Heart left ventricle (tissue), 16 donors: ENCODE data around the gene ZIC1. TPM values are rescaled to one million over a fixed set of nuclear protein-coding genes. Genes with fewer than 3 reads are reported as not detected.

ENCODE experiments used
- ATAC-seq, 4 donors: fragments of 200-7000 bp; cut with Tn5 transposase; one replicate each; pipeline ENCODE4 v1.9.1; 2020 to 2022; ENCODE audit warnings: moderate library complexity in 4 of 4, mild to moderate bottlenecking in 3 of 4, moderate number of reproducible peaks in 1 of 4
- DNase-seq, 5 donors: peaks; one replicate each; pipeline ENCODE4 v3.0.0-alpha.2; 2020
- H3K27ac ChIP-seq, 12 donors: fragments of 200-600 bp; sonication (generic) in 4 of 12; one replicate each; pipeline versions ENCODE4 v1.5.0 to v1.8.0; 2016 to 2022; ENCODE audit warnings: mild to moderate bottlenecking in 2 of 12
- H3K27me3 ChIP-seq, 9 donors: fragments of 200-600 bp; sonication (generic) in 2 of 9; one replicate each; pipeline versions ENCODE4 v1.5.1 to v1.8.0; 2016 to 2022; ENCODE audit warnings: mild to moderate bottlenecking in 3 of 9
- H3K36me3 ChIP-seq, 9 donors: fragments of 200-600 bp; sonication (generic) in 2 of 9; one replicate each; pipeline versions ENCODE4 v1.5.0 to v1.8.0; 2018 to 2022; ENCODE audit warnings: mild to moderate bottlenecking in 2 of 9
- H3K4me1 ChIP-seq, 12 donors: fragments of 200-600 bp; sonication (generic) in 4 of 12; one replicate each; pipeline versions ENCODE4 v1.5.0 to v1.8.0; 2016 to 2022; ENCODE audit warnings: mild to moderate bottlenecking in 3 of 12
- H3K4me3 ChIP-seq, 12 donors: fragments of 200-600 bp; sonication (generic) in 4 of 12; one replicate each; pipeline versions ENCODE4 v1.5.0 to v1.8.0; 2017 to 2022; ENCODE audit warnings: mild to moderate bottlenecking in 9 of 12, moderate library complexity in 4 of 12
- H3K9me3 ChIP-seq, 12 donors: fragments of 200-600 bp; sonication (generic) in 4 of 12; one replicate each; pipeline versions ENCODE4 v1.5.0 to v1.8.0; 2016 to 2022; ENCODE audit warnings: mild to moderate bottlenecking in 1 of 12
- CTCF ChIP-seq, 12 donors: fragments of 200-600 bp; sonication (generic) in 4 of 12; IDR thresholded peaks; one replicate each; pipeline versions ENCODE4 v1.5.0 to v1.8.0; 2018 to 2022; ENCODE audit warnings: antibody characterized with exemption in 12 of 12, mild to moderate bottlenecking in 5 of 12
- POLR2A ChIP-seq, 2 donors: fragments of 450-650 bp; IDR thresholded peaks; one replicate each; pipeline ENCODE4 v1.6.1; 2017; ENCODE audit warnings: antibody characterized with exemption in 2 of 2, mild to moderate bottlenecking in 2 of 2, moderate library complexity in 2 of 2
- WGBS, 4 donors: extraction: QIAGEN DNeasy Blood & Tissue Kit in 2 of 4; methylation state at CpG; one replicate each; pipeline versions ENCODE4 v1.1.5 to v1.1.7; 2013 to 2018; 5-methylcytosine and 5-hydroxymethylcytosine counted together
- intact Hi-C, 10 donors: fragments of 100-400 bp; cut with DNase I; formaldehyde crosslinking; loops; one replicate each; pipeline versions ENCODE4 v1.11.1 to v1.14.2; 2022
- polyA plus RNA-seq, 2 donors: library from polyadenylated mRNA; stranded (reverse); fragments of 200-250 nt; gene quantifications; one replicate each; pipeline ENCODE4 v1.2.3, GENCODE V29; 2013
- total RNA-seq, 9 donors: library from RNA; depleted of rRNA in 2 of 9; stranded (reverse); fragments of >200 nt in 2 of 9; fragmentation: NEBNext Ultra II Directional in 3 of 9; extraction: Animal tissue kit (Norgen Biotek cat#: 25700) in 3 of 9; gene quantifications; one replicate each; pipeline versions ENCODE4 v1.1.0 to v1.2.4, GENCODE V29; 2016 to 2023
- donor health status: ischemic (EF 13 %, LVEDD 7.1; RV severe dilation, severe dysfunction).
- donor health status: healthy with polysubstance abuse.
- donor health status: DM: no; HTN: yes; CAD: no.
- donor health status: DM: no; HTN: no; CAD: no.
- donor health status: ischemic (EF 25% LVEDD 6.9; RV normal size, moderate dysfunction).
- donor health status: ischemic (EF 25% LVEDD 5.7; RV mildly dilated, moderate dysfunction).
- donor health status: healthy.
- donor health status: DM: yes; HTN: yes; CAD: no.
- donor health status: ischemic (EF 35%, LVEDD 5.7; RV mildly dilated, moderate dysfunction).
- donor health status: nonischemic (EF 11% LVEDD 7.7; RV severe dilation, severe dysfunction).
- donor health status: DM: yes; HTN: yes; CAD: no.
- donor health status: PGD.
- donor health status: ischemic (EF 29% LVEDD 5.4; RV normal size, mild dysfunction).
- donor health status: nonischemic (EF 23%, LVEDD 6.1; RV moderate dilation, normal function).

ZIC1 gene
- total and polyA plus RNA-seq, 11 donors = 0.42 TPM; not detected in 10

GRCh38 chr3:147418808-147419701, 9.9 kb downstream of the ZIC1 start:
- H3K27ac ChIP-seq = no peak overlapping the region
- 2 to 6% (median 5%) methylated on average over 35 to 54 of the region's 54 CpGs for WGBS, 4 donors
- intact Hi-C loops = loop anchor here in 1 of 10 donors (10.0 kb wide), 1 partner anchor 54 kb away; no protein-coding TSS in a partner anchor
- TF ChIP-seq CTCF (IDR thresholded peaks at IDR 0.05) (no peak), POLR2A (IDR thresholded peaks at IDR 0.05) (no peak)
- H3K36me3 ChIP-seq = no peaks in the 10 kb centered on the region
- H3K4me1 ChIP-seq = peaks cover 4 to 30% (median 8%) of the 10 kb centered on the region in 12 donors
- DNase-seq (no peak), ATAC-seq (no peak)
- H3K27me3 ChIP-seq = peaks cover 66 to 100% (median 97%) of the 10 kb centered on the region in 9 donors
- H3K9me3 ChIP-seq = peaks cover 0 to 7% (median 0%) of the 10 kb centered on the region in 12 donors
- H3K4me3 ChIP-seq = peak overlapping the region in 6 of 12 donors; percentile 1 to 29 (median 12)

DNA sequence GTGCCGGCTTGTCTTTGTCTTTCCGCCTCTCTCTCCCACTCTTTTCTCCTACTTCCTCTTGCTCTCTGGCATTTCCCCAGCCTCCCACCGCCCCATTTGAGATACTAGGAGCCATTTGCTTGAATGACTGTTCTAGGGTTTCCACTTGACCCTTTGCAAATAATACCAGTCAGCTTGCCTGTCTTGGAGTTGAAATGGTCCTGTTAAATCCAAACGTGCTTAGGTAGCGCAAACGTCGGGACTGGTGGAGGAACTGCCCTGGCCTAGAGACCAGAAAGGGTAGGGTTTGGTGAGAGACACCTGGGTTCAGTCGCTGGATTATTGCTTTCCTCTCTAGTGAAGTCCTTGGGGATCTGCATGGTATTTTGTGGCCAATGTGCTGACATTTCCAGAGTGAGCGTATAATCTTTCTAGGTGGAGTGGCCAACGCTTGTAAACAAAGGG, 10.6 kb downstream of the ZIC1 start:
- Histone ChIP-seq H3K4me3 (no peak overlapping the region), H3K27ac (no peak overlapping the region), H3K4me1 (peaks cover 4 to 33% (median 8%) of the 10 kb centered on the region in 12 donors), H3K36me3 (no peaks in the 10 kb centered on the region), H3K9me3 (peaks cover 0 to 3% (median 0%) of the 10 kb centered on the region in 12 donors), H3K27me3 (peaks cover 66 to 100% (median 97%) of the 10 kb centered on the region in 9 donors)
- WGBS, 4 donors = 20 to 30% (median 22%) methylated on average over 10 of the region's 10 CpGs
- no peak for ATAC-seq
- intact Hi-C loops = loop anchor here in 1 of 10 donors (10.0 kb wide), 1 partner anchor 55 kb away; no protein-coding TSS in a partner anchor
- TF ChIP-seq CTCF (IDR thresholded peaks at IDR 0.05) = no peak
- DNase-seq = no peak

DNA sequence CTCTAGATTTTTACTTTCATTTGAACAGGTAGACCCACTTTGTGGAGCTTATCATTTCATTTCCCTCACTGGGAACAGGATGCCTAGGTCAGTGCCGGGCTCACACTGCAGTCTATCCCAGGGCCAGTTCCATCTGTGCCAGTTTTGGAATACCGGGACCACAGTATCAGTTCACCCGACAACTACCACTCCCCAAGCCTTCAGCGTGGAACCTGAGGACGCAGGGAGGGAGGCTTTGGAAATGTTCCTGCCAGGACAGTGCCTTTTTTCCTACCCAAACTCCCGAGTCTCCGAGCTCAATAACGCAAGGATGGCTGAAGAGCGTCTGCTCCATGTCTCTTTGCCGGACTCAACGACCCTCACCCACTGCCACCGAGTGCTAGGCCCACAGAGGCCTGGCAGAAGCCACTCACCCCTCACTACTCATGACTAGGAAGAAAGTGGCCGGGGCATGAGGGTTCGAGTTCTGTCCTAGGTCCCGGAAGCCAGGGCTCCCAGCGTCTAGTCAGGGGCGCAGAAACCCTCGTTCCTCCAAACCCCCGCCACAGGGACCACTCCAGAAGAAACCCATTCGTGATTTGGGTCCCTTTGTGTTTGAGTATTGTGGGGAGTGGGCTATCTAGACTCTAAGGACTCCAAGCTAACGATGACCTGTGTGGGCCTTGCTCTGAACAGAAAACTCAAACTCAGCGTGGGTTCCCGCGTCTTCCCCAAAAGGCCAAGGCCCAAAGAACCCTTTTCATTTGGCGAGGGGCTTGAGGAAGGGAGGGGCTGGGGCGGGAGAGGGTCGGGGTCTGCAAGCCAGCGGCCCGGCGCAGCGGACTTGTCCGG, 11.4 kb downstream of the ZIC1 start:
- H3K27ac ChIP-seq = no peak overlapping the region
- TF ChIP-seq POLR2A (IDR thresholded peaks at IDR 0.05) = no peak
- TF ChIP-seq CTCF (IDR thresholded peaks at IDR 0.05) = no peak
- 10 to 19% (median 14%) methylated on average over 31 to 32 of the region's 32 CpGs for WGBS, 4 donors
- H3K36me3 ChIP-seq = no peaks in the 10 kb centered on the region
- H3K4me3 ChIP-seq = peak overlapping the region in 2 of 12 donors; percentile 1 to 16
- peaks cover 67 to 100% (median 97%) of the 10 kb centered on the region in 9 donors for H3K27me3 ChIP-seq
- ATAC-seq (no peak), DNase-seq (no peak)
- H3K9me3 ChIP-seq = peaks cover 0 to under 1% (median 0%) of the 10 kb centered on the region in 12 donors
- intact Hi-C loops = no loop called here
- peaks cover 4 to 33% (median 8%) of the 10 kb centered on the region in 12 donors for H3K4me1 ChIP-seq
